KMS-11 (cell line): Measurements from ENCODE around the gene GAMT.

ENCODE experiments used
- H2AFZ ChIP-seq: fragments of 200-600 bp; sonication (generic); 2 replicates; pipeline ENCODE4 v1.6.1; 2016; ENCODE audit warnings: antibody characterized with exemption, mixed run types, low read depth
- H3K27ac ChIP-seq: fragments of 200-600 bp; sonication (generic); 2 replicates; pipeline ENCODE4 v1.6.1; 2016; ENCODE audit warnings: mild to moderate bottlenecking, mixed run types
- H3K27me3 ChIP-seq: fragments of 200-600 bp; sonication (generic); 2 replicates; pipeline ENCODE4 v1.6.1; 2017; ENCODE audit warnings: mild to moderate bottlenecking, low read depth, mixed run types, moderate library complexity; ENCODE audit not compliant: insufficient read depth
- H3K36me3 ChIP-seq: fragments of 200-600 bp; sonication (generic); 2 replicates; pipeline ENCODE4 v1.6.1; 2017; ENCODE audit warnings: mild to moderate bottlenecking, mixed run types; ENCODE audit not compliant: insufficient read depth
- H3K4me1 ChIP-seq: fragments of 200-600 bp; sonication (generic); 2 replicates; pipeline ENCODE4 v1.6.1; 2016; ENCODE audit warnings: mild to moderate bottlenecking, low read depth, mixed run types; ENCODE audit not compliant: poor library complexity, severe bottlenecking
- H3K4me2 ChIP-seq: fragments of 200-600 bp; sonication (generic); 2 replicates; pipeline ENCODE4 v1.7.0; 2016; ENCODE audit warnings: mild to moderate bottlenecking, mixed run types
- H3K4me3 ChIP-seq: fragments of 200-600 bp; sonication (generic); IDR thresholded peaks from 2 replicates; pipeline ENCODE4 v1.6.1; 2017; ENCODE audit warnings: low read depth, low read length, mixed read lengths; ENCODE audit not compliant: insufficient read depth
- H3K79me2 ChIP-seq: fragments of 200-600 bp; sonication (generic); 2 replicates; pipeline ENCODE4 v1.6.1; 2016; ENCODE audit warnings: low read depth, mixed run types; ENCODE audit not compliant: insufficient read depth
- H3K9ac ChIP-seq: fragments of 200-600 bp; sonication (generic); 2 replicates; pipeline ENCODE4 v1.6.1; 2016; ENCODE audit warnings: mild to moderate bottlenecking, mixed run types
- H4K20me1 ChIP-seq: fragments of 200-600 bp; sonication (generic); 2 replicates; pipeline ENCODE4 v1.6.1; 2016; ENCODE audit warnings: mild to moderate bottlenecking, mixed run types; ENCODE audit not compliant: insufficient read depth
- CTCF ChIP-seq: fragments of 200-600 bp; sonication (generic); conservative IDR thresholded peaks from 2 replicates; pipeline ENCODE4 v1.6.1; 2017; ENCODE audit warnings: low read depth, mild to moderate bottlenecking, antibody characterized with exemption, low read length, moderate library complexity, mixed read lengths

GAMT gene

GRCh38 chr19:1434040-1434366, 32.7 kb upstream of the GAMT start:
- Histone ChIP-seq H3K4me2 (no peak overlapping the region), H3K27ac (no peak overlapping the region), H3K9ac (no peak overlapping the region), H3K79me2 (peaks cover 7% of the 10 kb centered on the region), H3K4me3 (no peak overlapping the region), H3K4me1 (no peaks in the 10 kb centered on the region), H2AFZ (no peak overlapping the region), H4K20me1 (no peaks in the 10 kb centered on the region; the same call in 1 of the 2 replicates), H3K36me3 (no peaks in the 10 kb centered on the region), H3K27me3 (no peaks in the 10 kb centered on the region)
- TF ChIP-seq CTCF = no peak

- H3K27ac ChIP-seq = no peak overlapping the region
- no peaks in the 10 kb centered on the region for H3K4me1 ChIP-seq
- H2AFZ ChIP-seq = no peak overlapping the region
- no peak overlapping the region for H3K4me3 ChIP-seq
- H4K20me1 ChIP-seq = no peaks in the 10 kb centered on the region
- H3K27me3 ChIP-seq = no peaks in the 10 kb centered on the region
- no peaks in the 10 kb centered on the region for H3K36me3 ChIP-seq
- H3K4me2 ChIP-seq = no peak overlapping the region
- no peak for TF ChIP-seq CTCF
- H3K9ac ChIP-seq = no peak overlapping the region
- H3K79me2 ChIP-seq = peaks cover under 1% of the 10 kb centered on the region; the same call in 1 of the 2 replicates
Observed at GRCh38 chr19:1433119-1434039, 32.0 kb upstream of the GAMT start.

GRCh38 chr19:1432507-1432887, 31.2 kb upstream of the GAMT start:
- Histone ChIP-seq H3K79me2 (no peaks in the 10 kb centered on the region), H2AFZ (no peak overlapping the region), H4K20me1 (no peaks in the 10 kb centered on the region), H3K4me3 (no peak overlapping the region), H3K4me1 (no peaks in the 10 kb centered on the region), H3K9ac (no peak overlapping the region), H3K4me2 (no peak overlapping the region), H3K36me3 (no peaks in the 10 kb centered on the region), H3K27ac (no peak overlapping the region), H3K27me3 (no peaks in the 10 kb centered on the region)
- TF ChIP-seq CTCF = no peak

- H4K20me1 ChIP-seq = no peaks in the 10 kb centered on the region
- no peak overlapping the region for H3K27ac ChIP-seq
- no peak for TF ChIP-seq CTCF
- H3K79me2 ChIP-seq = no peaks in the 10 kb centered on the region
- H3K36me3 ChIP-seq = no peaks in the 10 kb centered on the region
- H3K4me1 ChIP-seq = no peaks in the 10 kb centered on the region
- H3K9ac ChIP-seq = no peak overlapping the region
- no peaks in the 10 kb centered on the region for H3K27me3 ChIP-seq
- no peak overlapping the region for H2AFZ ChIP-seq
- no peak overlapping the region for H3K4me2 ChIP-seq
- H3K4me3 ChIP-seq = no peak overlapping the region
Observed at GRCh38 chr19:1431759-1432506, 30.6 kb upstream of the GAMT start.
